ENCODE data around the gene CPED1.
A peak's percentile ranks its signal among the peaks of the same experiment; 100 is the strongest.
"Not testable (repeated sequence)": the region's sequence is repeated elsewhere in the genome, so short reads cannot be mapped to it uniquely, and the experiment has no call there.

CPED1 gene

GRCh38 chr7:121301446-121302213 lies 313.1 kb downstream of the CPED1 start:
- no peak for DNase-seq

- DNase-seq = peak; percentile 16
Measured at GRCh38 chr7:121302214-121302745, 313.8 kb downstream of the CPED1 start.

GRCh38 chr7:121303422-121304101 lies 315.1 kb downstream of the CPED1 start:
- no peak for DNase-seq

DNA sequence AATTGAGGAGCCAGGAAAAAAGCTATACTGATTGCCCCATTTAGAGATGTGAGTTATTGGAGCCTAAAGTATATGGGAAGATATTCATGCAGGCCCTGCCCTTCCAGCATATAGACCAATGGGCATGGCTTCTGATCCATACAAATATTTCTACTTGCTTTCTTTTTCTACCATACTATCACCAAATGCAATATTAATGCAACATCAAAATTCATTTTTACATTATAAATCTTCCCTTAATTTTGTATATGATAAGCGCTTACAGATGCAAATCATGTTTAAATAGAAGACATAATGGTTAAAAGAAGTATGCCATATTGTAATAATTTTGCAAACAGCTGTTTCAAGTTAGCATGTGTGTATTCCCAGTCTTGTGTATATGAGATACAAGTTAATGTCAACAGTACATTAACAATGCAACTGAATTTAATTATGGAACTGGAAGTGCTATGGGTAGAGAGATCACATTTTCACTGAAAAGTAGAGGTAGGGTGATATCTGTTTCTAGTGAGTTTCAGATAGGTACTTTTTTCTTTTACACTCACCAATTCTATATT lies 315.7 kb downstream of the CPED1 start:
- no peak for DNase-seq

- no peak for DNase-seq
Measured at GRCh38 chr7:121305109-121305508, 316.6 kb downstream of the CPED1 start.

DNA sequence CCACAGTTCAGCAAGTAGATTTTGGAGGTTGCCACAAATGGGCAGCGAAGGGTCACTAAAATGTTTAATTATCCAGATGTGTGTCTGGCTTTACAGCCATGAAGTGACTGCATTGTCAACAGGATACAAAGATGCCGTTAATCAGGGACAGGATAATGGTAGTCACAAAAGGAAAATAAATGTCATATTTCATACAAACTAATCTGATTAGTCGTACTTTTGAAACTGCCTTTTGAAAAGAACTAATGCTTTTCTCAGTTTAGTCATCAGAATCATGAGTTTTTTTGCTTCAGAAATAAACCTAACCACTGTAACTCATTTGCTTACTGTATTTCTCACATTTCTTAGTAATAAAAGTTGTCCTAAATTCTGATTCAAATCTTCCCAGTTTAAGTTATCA lies 318.1 kb downstream of the CPED1 start:
- no peak for DNase-seq

DNA sequence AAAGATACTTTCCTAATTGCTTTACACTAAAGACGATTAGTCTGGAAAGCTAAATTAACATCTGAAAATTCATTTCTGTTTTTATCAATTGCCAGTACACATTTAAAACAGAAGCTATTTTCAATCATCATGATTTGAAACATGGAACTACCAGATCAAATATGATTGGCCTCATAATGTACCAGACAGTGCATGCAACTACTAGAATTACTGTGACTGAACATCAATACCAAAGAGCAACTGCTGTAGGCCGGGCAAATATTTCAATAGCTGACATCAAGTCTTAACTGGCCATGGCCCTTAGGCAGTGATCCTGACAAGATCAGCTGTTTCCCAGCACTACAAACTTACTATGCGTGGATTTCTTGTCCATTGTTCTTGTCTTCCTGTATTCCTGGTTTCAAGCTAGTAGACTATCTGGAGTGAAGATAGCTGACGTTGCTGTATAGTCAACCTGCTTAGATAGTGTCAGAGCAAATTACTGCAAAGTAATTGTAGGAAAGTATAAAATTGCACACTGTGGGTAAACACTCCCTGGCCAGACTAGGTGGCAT lies 318.6 kb downstream of the CPED1 start:
- DNase-seq = no peak

DNA sequence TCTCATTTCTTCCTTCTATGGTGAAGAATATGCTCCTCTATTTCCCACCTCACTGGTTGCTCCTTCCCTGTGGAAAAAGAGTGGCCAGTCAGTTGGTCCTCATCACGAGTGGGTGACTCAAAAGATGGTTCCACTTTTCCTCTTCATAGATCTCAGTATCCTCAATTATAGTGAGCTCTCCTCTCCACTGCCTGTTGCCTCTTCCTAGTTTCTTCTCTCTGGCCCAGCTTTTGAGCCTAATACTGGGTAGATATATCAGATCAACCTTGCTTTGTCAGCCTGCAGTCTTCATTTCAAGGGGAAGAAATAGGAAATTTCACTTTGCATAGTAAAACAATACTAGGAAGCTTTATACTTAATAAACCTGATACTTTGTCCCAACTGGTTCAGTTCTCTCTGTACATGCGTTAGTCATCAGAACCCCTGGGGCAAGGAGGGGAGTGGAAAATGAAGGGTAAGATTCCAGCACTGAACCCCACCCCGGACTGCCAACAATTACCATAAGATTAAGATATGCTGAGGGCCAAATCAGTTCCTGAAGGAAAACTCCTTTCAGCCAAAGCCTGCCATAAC lies 324.8 kb downstream of the CPED1 start:
- no peak for DNase-seq

DNA sequence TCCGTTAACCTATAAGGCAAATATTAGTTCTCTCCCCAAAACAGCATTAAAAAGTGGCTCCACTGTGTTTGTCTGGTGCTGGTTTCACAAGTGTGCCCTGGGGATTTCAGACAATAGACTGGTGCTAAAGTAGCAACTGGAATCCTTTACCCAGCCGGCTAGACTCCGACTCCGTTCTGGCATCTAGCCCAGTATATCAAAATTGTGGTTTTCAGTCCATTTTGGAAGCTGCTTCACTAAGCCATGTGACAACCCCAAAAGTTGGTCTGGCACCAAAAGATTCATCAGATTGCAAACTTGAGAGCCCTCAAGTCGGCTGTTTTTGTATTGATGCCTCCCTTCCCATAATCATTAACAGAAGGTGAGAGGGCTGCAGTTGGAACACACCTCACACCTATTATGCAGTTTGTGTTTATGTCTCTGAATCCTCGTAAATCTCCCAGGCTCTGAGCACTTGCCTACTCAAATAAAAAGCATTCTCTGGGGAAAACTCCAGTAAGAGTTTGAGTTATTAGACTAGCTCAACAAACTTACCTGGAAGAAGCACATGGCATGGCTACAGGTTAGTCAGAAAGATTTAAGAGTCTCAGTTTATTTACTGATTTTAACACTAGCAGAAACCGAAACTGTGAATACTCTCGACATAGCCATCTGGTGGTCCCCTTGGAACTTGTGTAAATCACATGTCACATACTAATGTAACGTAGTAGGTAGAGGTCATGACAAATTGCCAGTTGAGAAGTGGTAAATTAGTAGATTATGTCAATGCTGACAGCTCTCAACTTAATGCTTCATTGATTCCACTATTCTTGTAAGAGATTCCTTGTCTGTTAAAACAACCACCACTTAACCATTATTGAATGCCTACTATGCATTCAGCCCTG lies 325.5 kb downstream of the CPED1 start:
- DNase-seq = no peak

- not testable (repeated sequence) for DNase-seq
Measured at GRCh38 chr7:121315170-121315569, 326.7 kb downstream of the CPED1 start.

DNA sequence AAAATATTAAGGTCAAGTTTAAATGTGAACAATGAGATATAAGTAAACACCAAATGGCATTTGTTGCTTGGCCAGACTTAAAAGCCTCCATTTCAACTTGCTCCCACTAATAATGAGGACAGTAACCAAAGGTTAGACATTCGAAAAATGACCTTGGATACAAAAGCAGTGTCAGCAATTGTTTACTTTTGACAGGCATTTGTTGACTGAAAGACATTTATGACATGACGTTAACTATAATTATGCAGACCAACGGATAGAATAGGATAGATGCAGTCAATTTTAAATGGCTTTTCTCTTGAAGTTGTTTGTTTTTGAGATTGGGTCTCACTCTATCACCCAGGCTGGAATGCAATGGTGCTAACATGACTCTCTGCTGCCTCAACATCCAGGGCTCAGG lies 333.9 kb downstream of the CPED1 start:
- no peak for DNase-seq

- no peak for DNase-seq
Measured at GRCh38 chr7:121323515-121324302, 335.2 kb downstream of the CPED1 start.

DNA sequence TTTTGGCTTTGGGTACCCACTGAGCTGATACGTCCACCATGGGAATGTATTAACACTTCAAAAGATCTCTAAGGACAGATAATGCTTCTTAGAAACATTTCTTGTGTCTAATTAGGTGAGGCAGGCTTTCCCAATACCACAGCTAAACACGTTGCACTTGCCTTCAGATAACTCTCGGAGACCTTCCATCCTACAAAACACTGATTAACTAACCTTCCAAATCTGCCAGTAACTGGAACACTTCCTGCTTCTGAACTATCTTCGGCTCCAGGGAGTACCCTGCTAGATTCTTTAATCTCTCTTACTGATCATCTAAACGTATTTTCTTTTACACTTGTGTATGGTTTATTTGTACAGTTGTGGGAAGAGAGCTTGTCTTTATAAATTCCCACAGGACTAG lies 339.2 kb downstream of the CPED1 start:
- DNase-seq = no peak

GRCh38 chr7:121328508-121329190 lies 340.1 kb downstream of the CPED1 start, which contains the start of gene WNT16:
TSS of gene WNT16 (plus strand) at chr7:121329000. CDS start at chr7:121329293, 293 bp downstream.
- no peak for DNase-seq

GRCh38 chr7:121329191-121330052 lies 340.9 kb downstream of the CPED1 start:
- DNase-seq = no peak

GRCh38 chr7:121330053-121330833 lies 341.7 kb downstream of the CPED1 start:
- no peak for DNase-seq

GRCh38 chr7:121331048-121331447 lies 342.5 kb downstream of the CPED1 start:
- no peak for DNase-seq

DNA sequence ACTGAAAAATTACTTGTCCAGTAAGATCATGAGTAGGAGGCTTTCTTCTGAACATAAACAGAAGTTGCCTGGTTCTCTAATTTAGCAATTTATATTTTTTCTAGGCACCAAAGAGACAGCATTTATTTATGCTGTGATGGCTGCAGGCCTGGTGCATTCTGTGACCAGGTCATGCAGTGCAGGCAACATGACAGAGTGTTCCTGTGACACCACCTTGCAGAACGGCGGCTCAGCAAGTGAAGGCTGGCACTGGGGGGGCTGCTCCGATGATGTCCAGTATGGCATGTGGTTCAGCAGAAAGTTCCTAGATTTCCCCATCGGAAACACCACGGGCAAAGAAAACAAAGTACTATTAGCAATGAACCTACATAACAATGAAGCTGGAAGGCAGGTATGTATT lies 343.1 kb downstream of the CPED1 start:
- DNase-seq = no peak

DNA sequence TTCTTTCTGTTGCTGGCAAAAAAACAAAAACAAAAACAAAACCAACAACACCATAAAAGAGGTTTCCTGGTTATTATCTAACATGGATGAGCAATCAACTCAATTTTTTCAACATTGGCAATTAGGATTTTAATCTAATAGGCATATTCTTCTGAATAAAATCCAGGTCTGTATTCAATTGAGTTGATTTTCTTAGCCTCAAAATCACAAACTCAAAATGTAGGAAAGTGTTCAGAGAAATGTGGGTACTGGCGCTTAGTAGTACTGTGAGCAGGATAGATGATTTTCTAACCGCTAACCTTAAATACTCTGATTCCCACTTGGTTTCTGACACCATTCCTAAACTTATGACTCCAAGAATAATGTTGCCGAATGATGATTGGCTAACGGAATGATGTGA lies 345.9 kb downstream of the CPED1 start:
- DNase-seq = no peak
